KBM-7 (cell line): Measurements from ENCODE around the gene TRIB2.

Experiments
- DNase-seq: peaks from one replicate; pipeline ENCODE4 v3.0.0-alpha.2; 2015
- in situ Hi-C: fragments of 300-500 bp; cut with MboI; formaldehyde crosslinking; loops from 2 replicates; pipeline ENCODE4 v1.14.3; 2020; ENCODE audit warnings: low sequenced_read_pairs, low pct_unique_long_range_greater_than_20kb, mixed read lengths

TRIB2 gene

GRCh38 chr2:12718015-12718671 is 1.4 kb downstream of the TRIB2 start:
- in situ Hi-C loops, result no loop called here
- no peak for DNase-seq

- in situ Hi-C loops, result no loop called here
- no peak for DNase-seq
Measured at GRCh38 chr2:12718711-12719399, 2.1 kb downstream of the TRIB2 start.

- in situ Hi-C loops, result no loop called here
- DNase-seq, result no peak
Measured at GRCh38 chr2:12719400-12720277, 2.9 kb downstream of the TRIB2 start.

GRCh38 chr2:12720278-12720620 is 3.5 kb downstream of the TRIB2 start:
- no peak for DNase-seq
- in situ Hi-C loops, result no loop called here

GRCh38 chr2:12720754-12721378 is 4.1 kb downstream of the TRIB2 start:
- DNase-seq, result no peak
- in situ Hi-C loops, result no loop called here

GRCh38 chr2:12721566-12722446 is 5.1 kb downstream of the TRIB2 start:
- no peak for DNase-seq
- in situ Hi-C loops, result no loop called here

- peak; percentile 27 for DNase-seq
- in situ Hi-C loops, result no loop called here
Measured at GRCh38 chr2:12722447-12723316, 5.9 kb downstream of the TRIB2 start.

- no peak for DNase-seq
- in situ Hi-C loops, result no loop called here
Measured at GRCh38 chr2:12723736-12724463, 7.2 kb downstream of the TRIB2 start.

- in situ Hi-C loops, result no loop called here
- no peak for DNase-seq
Measured at GRCh38 chr2:12725233-12726187, 8.8 kb downstream of the TRIB2 start.

- in situ Hi-C loops, result no loop called here
- peak; percentile 43 for DNase-seq
Measured at GRCh38 chr2:12726271-12726670, 9.5 kb downstream of the TRIB2 start.

- in situ Hi-C loops, result no loop called here
- DNase-seq, result no peak
Measured at GRCh38 chr2:12727065-12727464, 10.3 kb downstream of the TRIB2 start.

GRCh38 chr2:12727641-12728040 is 10.9 kb downstream of the TRIB2 start:
- in situ Hi-C loops, result no loop called here
- no peak for DNase-seq

GRCh38 chr2:12728221-12728777 is 11.6 kb downstream of the TRIB2 start:
- in situ Hi-C loops, result no loop called here
- no peak for DNase-seq

- DNase-seq, result no peak
- in situ Hi-C loops, result no loop called here
Measured at GRCh38 chr2:12730265-12730664, 13.5 kb downstream of the TRIB2 start.

GRCh38 chr2:12731701-12732280 is 15.1 kb downstream of the TRIB2 start:
- in situ Hi-C loops, result no loop called here
- peak; percentile 38 for DNase-seq

GRCh38 chr2:12732651-12733050 is 15.9 kb downstream of the TRIB2 start:
- in situ Hi-C loops, result no loop called here

More at GRCh38 chr2:12732651-12733050, 15.9 kb downstream of the TRIB2 start:
- DNase-seq, result no peak
